Measurements from ENCODE around the gene THSD4.
"Not testable (repeated sequence)": the region's sequence is repeated elsewhere in the genome, so short reads cannot be mapped to it uniquely, and the experiment has no call there.

The THSD4 gene

GRCh38 chr15:71194286-71194685, 79.0 kb downstream of the THSD4 start:
- no peak for DNase-seq

- DNase-seq, result no peak
Measured at GRCh38 chr15:71195242-71195641, 80.0 kb downstream of the THSD4 start.

GRCh38 chr15:71197620-71198019, 82.3 kb downstream of the THSD4 start:
- no peak for DNase-seq

GRCh38 chr15:71198846-71199245, 83.6 kb downstream of the THSD4 start:
- DNase-seq, result no peak

- DNase-seq, result no peak
Measured at GRCh38 chr15:71199384-71200351, 84.4 kb downstream of the THSD4 start.

GRCh38 chr15:71201477-71201876, 86.2 kb downstream of the THSD4 start:
- DNase-seq, result no peak

GRCh38 chr15:71202712-71203111, 87.4 kb downstream of the THSD4 start:
- no peak for DNase-seq

- DNase-seq, result no peak
Measured at GRCh38 chr15:71203586-71204474, 88.6 kb downstream of the THSD4 start.

GRCh38 chr15:71207141-71207540, 91.9 kb downstream of the THSD4 start:
- no peak for DNase-seq

GRCh38 chr15:71212146-71212545, 96.9 kb downstream of the THSD4 start:
- no peak for DNase-seq

- DNase-seq, result not testable (repeated sequence)
Measured at GRCh38 chr15:71213943-71214342, 98.7 kb downstream of the THSD4 start.

- DNase-seq, result no peak
Measured at GRCh38 chr15:71215126-71215894, 100.0 kb downstream of the THSD4 start.

GRCh38 chr15:71218272-71218805, 103.1 kb downstream of the THSD4 start:
- DNase-seq, result no peak

- DNase-seq, result no peak
Measured at GRCh38 chr15:71219101-71219500, 103.8 kb downstream of the THSD4 start.

GRCh38 chr15:71219645-71220044, 104.4 kb downstream of the THSD4 start:
- DNase-seq, result no peak

GRCh38 chr15:71220828-71221227, 105.6 kb downstream of the THSD4 start:
- DNase-seq, result no peak

- no peak for DNase-seq
Measured at GRCh38 chr15:71221417-71221816, 106.1 kb downstream of the THSD4 start.

- DNase-seq, result no peak
Measured at GRCh38 chr15:71223516-71223915, 108.2 kb downstream of the THSD4 start.

GRCh38 chr15:71224024-71224423, 108.8 kb downstream of the THSD4 start:
- DNase-seq, result no peak

GRCh38 chr15:71225851-71226250, 110.6 kb downstream of the THSD4 start:
- DNase-seq, result no peak

- DNase-seq, result no peak
Measured at GRCh38 chr15:71226536-71227455, 111.5 kb downstream of the THSD4 start.

All from GOT3 (cell line).